Measurements from ENCODE around the gene ZNF512. TPM values are rescaled to one million over a fixed set of nuclear protein-coding genes. Genes with fewer than 3 reads are reported as not detected.

Gene ZNF512
- total RNA-seq, 1 donor from 2014 or later: 29.5 TPM

- Mint-ChIP-seq H3K36me3 (ENCODE audit: low read depth) (peaks cover 32% of the 10 kb centered on the region), H3K4me3 (ENCODE audit: unreplicated experiment) (no peak overlapping the region), H3K27ac (ENCODE audit: unreplicated experiment) (no peak overlapping the region), H3K4me1 (ENCODE audit: low read depth) (no peaks in the 10 kb centered on the region), H3K27me3 (ENCODE audit: low read depth) (no peaks in the 10 kb centered on the region), H3K9me3 (ENCODE audit: low read depth) (no peaks in the 10 kb centered on the region)
- DNase-seq (ENCODE audit: low spot score): no peak
- no peak for TF ChIP-seq CTCF (IDR thresholded peaks at IDR 0.05)
Measured at GRCh38 chr2:27638037-27638637, 55.3 kb downstream of the ZNF512 start.

DNA sequence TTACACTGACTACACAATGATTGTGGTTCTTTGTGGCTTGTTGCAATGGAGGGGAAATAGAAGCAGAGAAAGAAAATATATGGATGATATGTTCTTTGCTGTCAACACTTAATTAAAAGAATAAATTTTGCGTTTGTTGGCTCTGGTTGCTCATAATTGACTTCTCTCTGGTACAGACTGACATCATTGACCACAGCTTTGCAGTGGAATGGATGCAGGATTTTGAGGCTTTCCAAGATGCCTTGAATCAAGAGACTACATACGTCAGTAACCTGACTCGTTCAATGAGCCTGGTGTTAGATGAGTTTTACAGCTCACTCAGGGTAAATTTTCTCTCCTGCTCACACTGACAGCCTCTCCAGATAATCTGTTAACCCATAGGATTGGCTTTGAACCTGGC lies 55.9 kb downstream of the ZNF512 start:
- TF ChIP-seq CTCF (IDR thresholded peaks at IDR 0.05): no peak
- no peaks in the 10 kb centered on the region for H3K27me3 Mint-ChIP-seq (ENCODE audit: low read depth)
- DNase-seq (ENCODE audit: low spot score): no peak
- no peaks in the 10 kb centered on the region for H3K4me1 Mint-ChIP-seq (ENCODE audit: low read depth)
- no peak overlapping the region for H3K27ac Mint-ChIP-seq (ENCODE audit: unreplicated experiment)
- H3K4me3 Mint-ChIP-seq (ENCODE audit: unreplicated experiment): no peak overlapping the region
- H3K36me3 Mint-ChIP-seq (ENCODE audit: low read depth): peaks cover 33% of the 10 kb centered on the region
- H3K9me3 Mint-ChIP-seq (ENCODE audit: low read depth): no peaks in the 10 kb centered on the region

- no peak for TF ChIP-seq CTCF (IDR thresholded peaks at IDR 0.05)
- H3K9me3 Mint-ChIP-seq (ENCODE audit: low read depth): no peaks in the 10 kb centered on the region
- no peak overlapping the region for H3K27ac Mint-ChIP-seq (ENCODE audit: unreplicated experiment)
- no peaks in the 10 kb centered on the region for H3K4me1 Mint-ChIP-seq (ENCODE audit: low read depth)
- DNase-seq (ENCODE audit: low spot score): no peak
- H3K4me3 Mint-ChIP-seq (ENCODE audit: unreplicated experiment): no peak overlapping the region
- H3K36me3 Mint-ChIP-seq (ENCODE audit: low read depth): peaks cover 23% of the 10 kb centered on the region
- no peaks in the 10 kb centered on the region for H3K27me3 Mint-ChIP-seq (ENCODE audit: low read depth)
Measured at GRCh38 chr2:27640722-27641245, 57.9 kb downstream of the ZNF512 start.

- no peak overlapping the region for H3K4me3 Mint-ChIP-seq (ENCODE audit: unreplicated experiment)
- no peaks in the 10 kb centered on the region for H3K27me3 Mint-ChIP-seq (ENCODE audit: low read depth)
- TF ChIP-seq CTCF (IDR thresholded peaks at IDR 0.05): no peak
- no peaks in the 10 kb centered on the region for H3K4me1 Mint-ChIP-seq (ENCODE audit: low read depth)
- H3K9me3 Mint-ChIP-seq (ENCODE audit: low read depth): no peaks in the 10 kb centered on the region
- no peak overlapping the region for H3K27ac Mint-ChIP-seq (ENCODE audit: unreplicated experiment)
- no peak for DNase-seq (ENCODE audit: low spot score)
- peaks cover 21% of the 10 kb centered on the region for H3K36me3 Mint-ChIP-seq (ENCODE audit: low read depth)
Measured at GRCh38 chr2:27645197-27645596, 62.4 kb downstream of the ZNF512 start.

DNA sequence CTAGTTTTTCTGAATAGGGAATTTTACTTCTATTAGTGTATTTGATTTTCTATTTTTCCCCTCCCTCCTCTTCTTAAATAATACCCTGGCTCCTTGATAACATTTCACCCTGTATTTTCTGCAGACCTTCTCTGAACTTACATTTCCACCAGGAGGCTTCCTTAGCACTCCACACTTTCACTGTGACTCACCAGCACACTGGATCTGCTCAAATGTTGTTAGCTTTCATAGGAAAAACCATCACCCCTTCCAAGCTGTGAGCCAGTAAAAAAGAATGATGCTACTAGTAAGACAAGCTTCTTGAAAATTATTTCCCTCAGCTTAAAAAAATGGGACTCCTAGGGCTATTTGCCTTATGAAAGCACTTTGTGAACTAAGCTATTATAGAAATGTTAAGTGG lies 64.4 kb downstream of the ZNF512 start:
- no peak for TF ChIP-seq CTCF (IDR thresholded peaks at IDR 0.05)
- no peaks in the 10 kb centered on the region for H3K4me1 Mint-ChIP-seq (ENCODE audit: low read depth)
- no peak for DNase-seq (ENCODE audit: low spot score)
- H3K9me3 Mint-ChIP-seq (ENCODE audit: low read depth): no peaks in the 10 kb centered on the region
- H3K4me3 Mint-ChIP-seq (ENCODE audit: unreplicated experiment): no peak overlapping the region
- no peaks in the 10 kb centered on the region for H3K27me3 Mint-ChIP-seq (ENCODE audit: low read depth)
- H3K36me3 Mint-ChIP-seq (ENCODE audit: low read depth): peaks cover 23% of the 10 kb centered on the region
- peak overlapping the region; percentile 30 for H3K27ac Mint-ChIP-seq (ENCODE audit: unreplicated experiment)

All from chondrocyte (in vitro differentiated cells).